WTC11 (cell line): ENCODE measurements around the gene PAK1. TPM values are rescaled to one million over a fixed set of nuclear protein-coding genes. Genes with fewer than 3 reads are reported as not detected.

ENCODE experiments used
- ATF1 ChIP-seq: sonication (generic); formaldehyde crosslinking; IDR thresholded peaks from 2 replicates; pipeline ENCODE4 v1.8.1; 2023; ENCODE audit warnings: mild to moderate bottlenecking, moderate library complexity, missing genetic modification reagents
- CBFB ChIP-seq: sonication (generic); formaldehyde crosslinking; IDR thresholded peaks from 2 replicates; pipeline ENCODE4 v1.8.1; 2022; ENCODE audit warnings: mild to moderate bottlenecking, low read depth, missing genetic modification reagents
- CREM ChIP-seq: sonication (generic); formaldehyde crosslinking; IDR thresholded peaks from 2 replicates; pipeline ENCODE4 v1.8.1; 2022; ENCODE audit warnings: mild to moderate bottlenecking, missing genetic modification reagents, moderate library complexity
- ETV6 ChIP-seq: sonication (generic); formaldehyde crosslinking; IDR thresholded peaks from 2 replicates; pipeline ENCODE4 v1.8.1; 2022; ENCODE audit warnings: mild to moderate bottlenecking, missing genetic modification reagents
- FOXP1 ChIP-seq: sonication (generic); formaldehyde crosslinking; IDR thresholded peaks from 2 replicates; pipeline ENCODE4 v1.8.0; 2022; ENCODE audit warnings: missing genetic modification reagents, mild to moderate bottlenecking, moderate library complexity, borderline replicate concordance
- FOXP4 ChIP-seq: sonication (generic); formaldehyde crosslinking; IDR thresholded peaks from 2 replicates; pipeline ENCODE4 v1.8.0; 2022; ENCODE audit warnings: mild to moderate bottlenecking, missing genetic modification reagents
- HMGA2 ChIP-seq: fragments of 250-450 bp; sonication (Bioruptor Pico); IDR thresholded peaks from 2 replicates; pipeline ENCODE4 v1.4.0; 2021; ENCODE audit warnings: mild to moderate bottlenecking, moderate library complexity
- JUN ChIP-seq: sonication (generic); formaldehyde crosslinking; IDR thresholded peaks from 2 replicates; pipeline ENCODE4 v1.8.0; 2023; ENCODE audit warnings: mild to moderate bottlenecking, missing genetic modification reagents
- KAT7 ChIP-seq: sonication (generic); formaldehyde crosslinking; IDR thresholded peaks from 2 replicates; pipeline ENCODE4 v1.8.1; 2023; ENCODE audit warnings: missing genetic modification reagents, mild to moderate bottlenecking, borderline replicate concordance
- MLX ChIP-seq: sonication (generic); formaldehyde crosslinking; IDR thresholded peaks from 2 replicates; pipeline ENCODE4 v1.8.1; 2023; ENCODE audit warnings: mild to moderate bottlenecking, missing genetic modification reagents, moderate library complexity
- NR1H2 ChIP-seq: sonication (generic); formaldehyde crosslinking; IDR thresholded peaks from 2 replicates; pipeline ENCODE4 v1.9.0; 2021; ENCODE audit warnings: mild to moderate bottlenecking, moderate library complexity, missing genetic modification reagents
- OVOL2 ChIP-seq: fragments of 250-450 bp; sonication (Bioruptor Pico); IDR thresholded peaks from 2 replicates; pipeline ENCODE4 v1.9.0; 2021; ENCODE audit warnings: mild to moderate bottlenecking, borderline replicate concordance
- RELA ChIP-seq: sonication (generic); formaldehyde crosslinking; IDR thresholded peaks from 2 replicates; pipeline ENCODE4 v1.8.1; 2022; ENCODE audit warnings: missing genetic modification reagents, mild to moderate bottlenecking, borderline replicate concordance
- ZNF138 ChIP-seq: sonication (generic); formaldehyde crosslinking; conservative IDR thresholded peaks from 2 replicates; pipeline ENCODE4 v1.8.1; 2022; ENCODE audit warnings: mild to moderate bottlenecking, moderate library complexity, missing genetic modification reagents
- ZNF219 ChIP-seq: sonication (generic); formaldehyde crosslinking; IDR thresholded peaks from 2 replicates; pipeline ENCODE4 v1.8.0; 2023; ENCODE audit warnings: missing genetic modification reagents, mild to moderate bottlenecking, borderline replicate concordance
- ZNF232 ChIP-seq: sonication (generic); formaldehyde crosslinking; IDR thresholded peaks from 2 replicates; pipeline ENCODE4 v1.8.0; 2022; ENCODE audit warnings: mild to moderate bottlenecking, missing genetic modification reagents
- ZNF281 ChIP-seq: sonication (generic); formaldehyde crosslinking; IDR thresholded peaks from 2 replicates; pipeline ENCODE4 v1.8.0; 2023; ENCODE audit warnings: mild to moderate bottlenecking, missing genetic modification reagents
- ZNF317 ChIP-seq: sonication (generic); formaldehyde crosslinking; IDR thresholded peaks from 2 replicates; pipeline ENCODE4 v1.8.1; 2023; ENCODE audit warnings: low read depth, mild to moderate bottlenecking, moderate library complexity, missing genetic modification reagents, borderline replicate concordance
- ZSCAN18 ChIP-seq: fragments of 250-450 bp; sonication (Bioruptor Pico); IDR thresholded peaks from 2 replicates; pipeline ENCODE4 v2.1.2; 2022; ENCODE audit warnings: mild to moderate bottlenecking, moderate library complexity
- total RNA-seq: library from RNA; stranded (reverse); gene quantifications from 3 replicates; pipeline ENCODE4 v1.2.3, GENCODE V29; 2021
- TF ChIP-seq, protein P1 (sequence below): sonication (generic); formaldehyde crosslinking; IDR thresholded peaks from 2 replicates; pipeline ENCODE4 v1.8.0; 2022; ENCODE audit warnings: mild to moderate bottlenecking, missing genetic modification reagents
- TF ChIP-seq, protein P2 (sequence below): fragments of 250-450 bp; sonication (Bioruptor Pico); IDR thresholded peaks from 2 replicates; pipeline ENCODE4 v1.9.0; 2021; ENCODE audit warnings: mild to moderate bottlenecking
- TF ChIP-seq, protein P3 (sequence below): sonication (generic); formaldehyde crosslinking; conservative IDR thresholded peaks from 2 replicates; pipeline ENCODE4 v1.8.1; 2023; ENCODE audit warnings: mild to moderate bottlenecking, low read depth, missing genetic modification reagents, moderate library complexity
- TF ChIP-seq, protein P4 (sequence below): sonication (generic); formaldehyde crosslinking; IDR thresholded peaks from 2 replicates; pipeline ENCODE4 v1.8.1; 2022; ENCODE audit warnings: mild to moderate bottlenecking, moderate library complexity, missing genetic modification reagents

The PAK1 gene
- total RNA-seq, 1 experiment from 2014 or later = 160 TPM

DNA sequence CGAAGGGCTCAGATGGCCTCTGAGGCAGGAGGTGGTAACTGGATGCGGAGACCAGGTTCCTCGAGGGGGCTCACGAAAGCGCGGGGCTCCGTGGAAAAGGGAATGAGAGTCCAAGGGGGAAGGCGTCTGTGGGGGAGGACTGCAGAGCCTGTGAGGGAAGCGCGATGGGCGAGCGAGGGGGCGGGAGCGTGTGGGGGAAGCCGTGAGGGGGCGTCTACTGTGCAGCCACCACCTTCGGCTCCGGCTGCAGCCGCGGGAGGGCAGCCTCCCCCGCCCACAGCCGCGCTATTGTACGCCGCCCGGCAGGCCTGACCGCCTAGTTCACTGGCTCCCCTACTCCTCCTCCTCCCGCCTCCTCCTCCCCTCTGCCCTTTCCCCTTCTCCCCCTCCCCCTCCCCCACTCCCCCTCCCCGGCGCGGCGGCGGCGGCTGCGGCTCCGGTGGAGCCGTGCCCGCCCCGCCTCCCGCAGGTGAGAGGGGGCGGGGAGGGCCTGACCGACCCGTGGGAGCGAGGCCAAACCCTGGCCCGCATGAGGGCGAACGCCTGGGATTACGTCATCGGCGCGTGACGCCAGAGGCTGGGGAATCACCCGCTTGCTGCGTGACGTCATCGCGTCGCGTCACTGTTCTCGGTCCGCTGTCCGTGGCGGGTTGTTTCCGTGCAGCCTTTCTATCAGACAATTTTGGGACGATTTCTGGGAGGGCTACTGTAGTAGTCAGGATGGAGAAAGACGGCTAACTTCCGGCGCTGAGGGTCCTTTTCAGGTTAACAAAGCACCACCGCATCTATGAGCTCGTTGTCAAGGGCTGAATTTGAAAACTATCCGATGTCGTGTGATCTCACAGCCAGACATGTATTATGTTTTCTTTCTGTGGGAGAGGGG, at the start of gene PAK1 (continued):
- TF ChIP-seq, protein P1, sequence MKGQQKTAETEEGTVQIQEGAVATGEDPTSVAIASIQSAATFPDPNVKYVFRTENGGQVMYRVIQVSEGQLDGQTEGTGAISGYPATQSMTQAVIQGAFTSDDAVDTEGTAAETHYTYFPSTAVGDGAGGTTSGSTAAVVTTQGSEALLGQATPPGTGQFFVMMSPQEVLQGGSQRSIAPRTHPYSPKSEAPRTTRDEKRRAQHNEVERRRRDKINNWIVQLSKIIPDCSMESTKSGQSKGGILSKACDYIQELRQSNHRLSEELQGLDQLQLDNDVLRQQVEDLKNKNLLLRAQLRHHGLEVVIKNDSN (CRISPR knock-in tag) = peak; percentile 51; the same call in 1 of the 2 replicates
- TF ChIP-seq RELA = no peak
- TF ChIP-seq ZNF281 (CRISPR knock-in tag) = no peak
- TF ChIP-seq, protein P2, sequence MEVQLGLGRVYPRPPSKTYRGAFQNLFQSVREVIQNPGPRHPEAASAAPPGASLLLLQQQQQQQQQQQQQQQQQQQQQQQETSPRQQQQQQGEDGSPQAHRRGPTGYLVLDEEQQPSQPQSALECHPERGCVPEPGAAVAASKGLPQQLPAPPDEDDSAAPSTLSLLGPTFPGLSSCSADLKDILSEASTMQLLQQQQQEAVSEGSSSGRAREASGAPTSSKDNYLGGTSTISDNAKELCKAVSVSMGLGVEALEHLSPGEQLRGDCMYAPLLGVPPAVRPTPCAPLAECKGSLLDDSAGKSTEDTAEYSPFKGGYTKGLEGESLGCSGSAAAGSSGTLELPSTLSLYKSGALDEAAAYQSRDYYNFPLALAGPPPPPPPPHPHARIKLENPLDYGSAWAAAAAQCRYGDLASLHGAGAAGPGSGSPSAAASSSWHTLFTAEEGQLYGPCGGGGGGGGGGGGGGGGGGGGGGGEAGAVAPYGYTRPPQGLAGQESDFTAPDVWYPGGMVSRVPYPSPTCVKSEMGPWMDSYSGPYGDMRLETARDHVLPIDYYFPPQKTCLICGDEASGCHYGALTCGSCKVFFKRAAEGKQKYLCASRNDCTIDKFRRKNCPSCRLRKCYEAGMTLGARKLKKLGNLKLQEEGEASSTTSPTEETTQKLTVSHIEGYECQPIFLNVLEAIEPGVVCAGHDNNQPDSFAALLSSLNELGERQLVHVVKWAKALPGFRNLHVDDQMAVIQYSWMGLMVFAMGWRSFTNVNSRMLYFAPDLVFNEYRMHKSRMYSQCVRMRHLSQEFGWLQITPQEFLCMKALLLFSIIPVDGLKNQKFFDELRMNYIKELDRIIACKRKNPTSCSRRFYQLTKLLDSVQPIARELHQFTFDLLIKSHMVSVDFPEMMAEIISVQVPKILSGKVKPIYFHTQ (CRISPR knock-in tag) = no peak
- peak; percentile 32; the same call in 1 of the 2 replicates for TF ChIP-seq FOXP4
- no peak for TF ChIP-seq KAT7 (CRISPR knock-in tag)
- peak; percentile 52; the same call in 1 of the 2 replicates for TF ChIP-seq JUN (CRISPR knock-in tag)
- TF ChIP-seq CBFB (CRISPR knock-in tag) = no peak
- peak; percentile 98 for TF ChIP-seq CREM (CRISPR knock-in tag)
- TF ChIP-seq, protein P3, sequence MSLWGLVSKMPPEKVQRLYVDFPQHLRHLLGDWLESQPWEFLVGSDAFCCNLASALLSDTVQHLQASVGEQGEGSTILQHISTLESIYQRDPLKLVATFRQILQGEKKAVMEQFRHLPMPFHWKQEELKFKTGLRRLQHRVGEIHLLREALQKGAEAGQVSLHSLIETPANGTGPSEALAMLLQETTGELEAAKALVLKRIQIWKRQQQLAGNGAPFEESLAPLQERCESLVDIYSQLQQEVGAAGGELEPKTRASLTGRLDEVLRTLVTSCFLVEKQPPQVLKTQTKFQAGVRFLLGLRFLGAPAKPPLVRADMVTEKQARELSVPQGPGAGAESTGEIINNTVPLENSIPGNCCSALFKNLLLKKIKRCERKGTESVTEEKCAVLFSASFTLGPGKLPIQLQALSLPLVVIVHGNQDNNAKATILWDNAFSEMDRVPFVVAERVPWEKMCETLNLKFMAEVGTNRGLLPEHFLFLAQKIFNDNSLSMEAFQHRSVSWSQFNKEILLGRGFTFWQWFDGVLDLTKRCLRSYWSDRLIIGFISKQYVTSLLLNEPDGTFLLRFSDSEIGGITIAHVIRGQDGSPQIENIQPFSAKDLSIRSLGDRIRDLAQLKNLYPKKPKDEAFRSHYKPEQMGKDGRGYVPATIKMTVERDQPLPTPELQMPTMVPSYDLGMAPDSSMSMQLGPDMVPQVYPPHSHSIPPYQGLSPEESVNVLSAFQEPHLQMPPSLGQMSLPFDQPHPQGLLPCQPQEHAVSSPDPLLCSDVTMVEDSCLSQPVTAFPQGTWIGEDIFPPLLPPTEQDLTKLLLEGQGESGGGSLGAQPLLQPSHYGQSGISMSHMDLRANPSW (CRISPR knock-in tag) = no peak
- TF ChIP-seq ZNF138 = no peak
- no peak for TF ChIP-seq HMGA2
- no peak for TF ChIP-seq ZNF317 (CRISPR knock-in tag)
- TF ChIP-seq OVOL2 = no peak
- no peak for TF ChIP-seq NR1H2 (CRISPR knock-in tag)
- TF ChIP-seq, protein P4, sequence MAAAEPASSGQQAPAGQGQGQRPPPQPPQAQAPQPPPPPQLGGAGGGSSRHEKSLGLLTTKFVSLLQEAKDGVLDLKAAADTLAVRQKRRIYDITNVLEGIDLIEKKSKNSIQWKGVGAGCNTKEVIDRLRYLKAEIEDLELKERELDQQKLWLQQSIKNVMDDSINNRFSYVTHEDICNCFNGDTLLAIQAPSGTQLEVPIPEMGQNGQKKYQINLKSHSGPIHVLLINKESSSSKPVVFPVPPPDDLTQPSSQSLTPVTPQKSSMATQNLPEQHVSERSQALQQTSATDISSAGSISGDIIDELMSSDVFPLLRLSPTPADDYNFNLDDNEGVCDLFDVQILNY = no peak
- TF ChIP-seq ATF1 = 0 out of 2 replicates have a peak, but pooled peaks have one; percentile 50
- no peak for TF ChIP-seq MLX (CRISPR knock-in tag)
- no peak for TF ChIP-seq ZNF232
- peak; percentile 60; the same call in 1 of the 2 replicates for TF ChIP-seq FOXP1 (CRISPR knock-in tag)
- TF ChIP-seq ETV6 = 0 out of 2 replicates have a peak, but pooled peaks have one; percentile 19
- no peak for TF ChIP-seq ZSCAN18
- TF ChIP-seq ZNF219 = no peak
